Caco-2 (cell line): ENCODE data around the gene PAQR4. TPM values are rescaled to one million over a fixed set of nuclear protein-coding genes. Genes with fewer than 3 reads are reported as not detected.

Experiments used
- BruUV-seq: library from RNA; stranded (reverse); fragments of 400-500 nt; replicated peaks from 2 replicates; lab custom pipeline; 2021; lab: Mats Ljungman, UMichigan
- CTCF ChIA-PET: fragments of 300-600 bp; sonication (Branson Sonifier 250); formaldehyde crosslinking; loops from one replicate; lab custom pipeline; 2022; ENCODE audit warnings: antibody characterized with exemption; lab: Charles Lee
- POLR2A ChIA-PET: fragments of 300-600 bp; sonication (Branson Sonifier 250); formaldehyde crosslinking; loops from one replicate; lab custom pipeline; 2022; ENCODE audit warnings: antibody characterized with exemption; lab: Charles Lee
- DNase-seq, 2 experiments: peaks; one replicate each; pipeline versions ENCODE4 v3.0.0 to v3.0.0-alpha.2; 2020 to 2022
- H3K27me3 ChIP-seq: replicated peaks from 2 replicates; pipeline ENCODE4 v1.6.0; 2011; ENCODE audit warnings: low read length; ENCODE audit not compliant: control insufficient read depth, insufficient read depth
- H3K36me3 ChIP-seq: 2 replicates; pipeline ENCODE4 v1.5.1; 2011; ENCODE audit warnings: low read length; ENCODE audit not compliant: control insufficient read depth, insufficient read depth
- H3K4me1 ChIP-seq: fragments of 250-450 bp; sonication (Bioruptor Pico); 2 replicates; pipeline ENCODE4 v1.5.1; 2020; ENCODE audit warnings: mild to moderate bottlenecking
- H3K4me3 ChIP-seq: 2 replicates; pipeline ENCODE4 v1.5.1; 2011; ENCODE audit warnings: low read depth, mild to moderate bottlenecking, control low read depth, low read length
- H3K9me3 ChIP-seq: fragments of 250-450 bp; sonication (Bioruptor Pico); 2 replicates; pipeline ENCODE4 v1.5.1; 2020; ENCODE audit warnings: mild to moderate bottlenecking, moderate library complexity
- H3K27ac Mint-ChIP-seq: one replicate; pipeline ENCODE4 v1.8.0; 2022; ENCODE audit warnings: mixed read lengths; ENCODE audit not compliant: unreplicated experiment
- H3K27me3 Mint-ChIP-seq: one replicate; pipeline ENCODE4 v1.8.0; 2022; ENCODE audit warnings: mixed read lengths; ENCODE audit not compliant: insufficient read depth, unreplicated experiment
- H3K36me3 Mint-ChIP-seq: one replicate; pipeline ENCODE4 v1.8.0; 2022; ENCODE audit warnings: mild to moderate bottlenecking, mixed read lengths; ENCODE audit not compliant: insufficient read depth, unreplicated experiment
- H3K4me1 Mint-ChIP-seq: one replicate; pipeline ENCODE4 v1.8.0; 2022; ENCODE audit warnings: low read depth, mixed read lengths; ENCODE audit not compliant: unreplicated experiment
- H3K4me3 Mint-ChIP-seq: one replicate; pipeline ENCODE4 v1.8.0; 2022; ENCODE audit warnings: mild to moderate bottlenecking, moderate library complexity, mixed read lengths; ENCODE audit not compliant: unreplicated experiment
- H3K9me3 Mint-ChIP-seq: one replicate; pipeline ENCODE4 v1.8.0; 2022; ENCODE audit warnings: mixed read lengths; ENCODE audit not compliant: unreplicated experiment
- CTCF ChIP-seq, 2 experiments: fragments of 200-600 bp in 1 of 2; IDR thresholded peaks; 1 replicate in 1 of 2; 2 replicates in 1 of 2; pipeline versions ENCODE4 v1.5.1 to v1.8.0; 2011 to 2022; ENCODE audit warnings: antibody characterized with exemption in 1 of 2, control low read depth in 1 of 2, inconsistent platforms in 1 of 2, low read depth in 1 of 2, low read length in 1 of 2, mild to moderate bottlenecking in 1 of 2, moderate library complexity in 1 of 2; ENCODE audit not compliant: insufficient read depth in 1 of 2, severe bottlenecking in 1 of 2, unreplicated experiment in 1 of 2
- intact Hi-C: fragments of 100-400 bp; cut with micrococcal nuclease; formaldehyde crosslinking; loops from one replicate; pipeline ENCODE4 v1.10.0; 2022; ENCODE audit not compliant: unreplicated experiment
- total RNA-seq: library from RNA; stranded (reverse); gene quantifications from 2 replicates; pipeline ENCODE4 v1.2.3, GENCODE V29; 2022

PAQR4 gene
- total RNA-seq, 1 experiment from 2014 or later, result 12.0 TPM

GRCh38 chr16:2923481-2923880 lies 45.7 kb upstream of the PAQR4 start:
- H3K9me3 Mint-ChIP-seq, result no peaks in the 10 kb centered on the region
- intact Hi-C loops, result no loop called here
- Histone ChIP-seq H3K9me3 (no peaks in the 10 kb centered on the region), H3K36me3 (no peaks in the 10 kb centered on the region), H3K27me3 (no peaks in the 10 kb centered on the region), H3K4me1 (peaks cover 13% of the 10 kb centered on the region), H3K4me3 (no peak overlapping the region)
- peaks cover 7% of the 10 kb centered on the region for H3K36me3 Mint-ChIP-seq
- POLR2A ChIA-PET, result no interaction called here
- H3K27ac Mint-ChIP-seq, result no peak overlapping the region
- CTCF ChIA-PET, result interaction anchor here (1.3 kb wide), 1 partner anchor 12 kb away, joined by 4 read pairs; the partner anchor contains the start of gene FLYWCH1
- DNase-seq, result no peak
- BruUV-seq, result no TSS peak
- no peaks in the 10 kb centered on the region for H3K4me1 Mint-ChIP-seq
- no peak overlapping the region for H3K4me3 Mint-ChIP-seq
- H3K27me3 Mint-ChIP-seq, result no peaks in the 10 kb centered on the region
- TF ChIP-seq CTCF (IDR thresholded peaks at IDR 0.05; ENCODE audit: insufficient read depth in 1 of 2, low read depth in 1 of 2, low read length in 1 of 2, severe bottlenecking in 1 of 2, unreplicated experiment in 1 of 2), result no peak

DNA sequence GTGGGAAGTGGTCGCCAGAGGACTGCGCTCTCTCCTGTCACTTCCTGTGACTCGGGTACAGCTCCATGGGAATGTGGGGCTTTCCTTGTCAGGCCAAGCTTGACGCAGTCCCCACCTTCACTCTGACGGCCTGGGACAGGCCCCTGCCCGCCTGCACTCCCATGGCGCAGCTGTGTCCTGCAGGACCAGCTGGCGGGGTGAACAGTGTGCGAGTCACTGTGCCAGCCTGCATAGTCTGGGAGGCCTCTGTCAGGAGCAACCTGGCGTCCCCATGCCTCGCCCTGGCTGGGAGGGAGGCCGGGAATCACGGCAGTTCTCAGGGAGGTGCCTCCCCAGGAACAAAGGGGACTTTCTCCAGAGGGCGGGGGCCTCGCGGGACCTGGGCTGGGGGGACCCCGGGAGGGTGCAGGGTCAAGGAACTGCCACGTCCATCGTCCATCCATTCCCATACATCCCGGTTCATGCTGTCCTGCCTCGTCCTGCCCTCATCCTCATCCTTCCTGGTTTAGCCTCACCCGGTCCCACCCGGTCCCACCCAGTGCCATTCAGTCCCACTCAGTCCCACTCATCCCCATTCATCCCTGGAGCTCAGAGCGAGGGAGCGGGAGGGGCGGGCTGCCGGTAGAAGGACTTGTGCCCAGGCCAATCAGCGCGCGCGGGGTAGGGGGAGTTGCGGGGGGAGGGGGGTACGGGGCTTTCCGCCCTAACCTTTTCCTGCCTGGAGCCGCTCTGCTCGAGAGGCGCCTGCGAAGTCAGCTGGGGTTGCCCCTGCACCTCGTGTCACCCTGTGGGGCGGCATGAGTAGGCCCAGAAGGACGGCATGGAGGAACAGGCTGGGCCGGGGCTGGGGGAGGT lies 44.0 kb upstream of the PAQR4 start:
- Histone ChIP-seq H3K36me3 (no peaks in the 10 kb centered on the region), H3K4me3 (no peak overlapping the region), H3K27me3 (no peaks in the 10 kb centered on the region), H3K4me1 (peaks cover 13% of the 10 kb centered on the region), H3K9me3 (no peaks in the 10 kb centered on the region)
- CTCF ChIA-PET, result no interaction called here
- H3K36me3 Mint-ChIP-seq, result no peaks in the 10 kb centered on the region
- no TSS peak for BruUV-seq
- H3K4me1 Mint-ChIP-seq, result no peaks in the 10 kb centered on the region
- no peak overlapping the region for H3K27ac Mint-ChIP-seq
- no peaks in the 10 kb centered on the region for H3K9me3 Mint-ChIP-seq
- TF ChIP-seq CTCF (IDR thresholded peaks at IDR 0.05; ENCODE audit: insufficient read depth in 1 of 2, low read depth in 1 of 2, low read length in 1 of 2, severe bottlenecking in 1 of 2, unreplicated experiment in 1 of 2), result no peak
- POLR2A ChIA-PET, result no interaction called here
- intact Hi-C loops, result no loop called here
- H3K4me3 Mint-ChIP-seq, result no peak overlapping the region
- no peak for DNase-seq
- H3K27me3 Mint-ChIP-seq, result no peaks in the 10 kb centered on the region

DNA sequence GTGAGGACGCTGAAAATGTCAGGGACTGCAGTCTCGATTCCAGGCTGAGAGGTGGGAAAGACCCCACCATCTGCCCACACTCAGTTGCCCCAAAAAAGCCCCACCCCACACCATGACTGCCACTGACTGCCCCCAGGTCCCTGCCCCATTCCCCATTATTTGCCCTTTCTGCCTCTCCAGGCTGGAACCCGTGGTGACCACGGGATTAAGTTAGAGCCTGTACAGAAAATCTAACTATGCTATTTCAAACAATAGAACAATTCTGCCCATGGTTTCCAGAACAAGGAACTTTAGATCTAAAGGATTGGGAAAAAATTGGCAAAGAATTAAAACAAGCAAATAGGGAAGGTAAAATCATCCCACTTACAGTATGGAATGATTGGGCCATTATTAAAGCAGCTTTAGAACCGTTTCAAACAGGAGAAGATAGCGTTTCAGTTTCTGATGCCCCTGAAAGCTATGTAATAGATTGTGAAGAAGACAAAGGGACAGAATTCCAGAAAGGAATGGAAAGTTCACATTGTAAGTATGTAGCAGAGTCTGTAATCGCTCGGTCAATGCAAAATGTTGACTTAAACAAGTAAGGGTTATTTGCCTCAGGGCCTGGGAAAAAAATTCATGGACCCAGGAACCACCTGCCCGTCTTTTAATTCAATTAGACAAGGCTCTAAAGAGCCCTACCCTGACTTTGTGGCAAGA lies 43.0 kb upstream of the PAQR4 start:
- Mint-ChIP-seq H3K9me3 (no peaks in the 10 kb centered on the region), H3K4me3 (no peak overlapping the region), H3K27ac (no peak overlapping the region), H3K27me3 (no peaks in the 10 kb centered on the region), H3K4me1 (no peaks in the 10 kb centered on the region), H3K36me3 (no peaks in the 10 kb centered on the region)
- POLR2A ChIA-PET, result no interaction called here
- no peak for TF ChIP-seq CTCF (IDR thresholded peaks at IDR 0.05; ENCODE audit: insufficient read depth in 1 of 2, low read depth in 1 of 2, low read length in 1 of 2, severe bottlenecking in 1 of 2, unreplicated experiment in 1 of 2)
- intact Hi-C loops, result loop anchor here (2.0 kb wide), 1 partner anchor 51 kb away; no protein-coding TSS in a partner anchor
- Histone ChIP-seq H3K27me3 (no peaks in the 10 kb centered on the region), H3K4me3 (no peak overlapping the region), H3K36me3 (no peaks in the 10 kb centered on the region), H3K9me3 (no peaks in the 10 kb centered on the region), H3K4me1 (peaks cover 13% of the 10 kb centered on the region)
- DNase-seq, result no peak
- no TSS peak for BruUV-seq
- CTCF ChIA-PET, result interaction anchor here (0.6 to 1.9 kb wide), 5 partner anchors 13 to 102 kb away, joined by 3 to 15 read pairs (median 6); partner anchors contain the start of gene FLYWCH1
